Subcutaneous adipose tissue (tissue), 4 donors: Measurements from ENCODE around the gene ADCY1. TPM values are rescaled to one million over a fixed set of nuclear protein-coding genes. Genes with fewer than 3 reads are reported as not detected.

ENCODE experiments used
- CTCF ChIP-seq: fragments of 450-650 bp; IDR thresholded peaks from one replicate; pipeline ENCODE4 v1.5.1; 2016; ENCODE audit warnings: low read depth, mild to moderate bottlenecking, control low read depth, antibody characterized with exemption, moderate library complexity
- total RNA-seq, 4 donors: library from RNA; depleted of rRNA; stranded (reverse); fragments of >200 nt; gene quantifications; one replicate each; pipeline ENCODE4 v1.1.0, GENCODE V29; 2016

Gene ADCY1
- total RNA-seq, 4 donors from 2014 or later: 0.94 to 3.1 (median 1.6) TPM

GRCh38 chr7:45690762-45691150 lies 116.6 kb downstream of the ADCY1 start:
- no peak for TF ChIP-seq CTCF

- TF ChIP-seq CTCF: no peak
Measured at GRCh38 chr7:45691155-45691656, 117.0 kb downstream of the ADCY1 start.

DNA sequence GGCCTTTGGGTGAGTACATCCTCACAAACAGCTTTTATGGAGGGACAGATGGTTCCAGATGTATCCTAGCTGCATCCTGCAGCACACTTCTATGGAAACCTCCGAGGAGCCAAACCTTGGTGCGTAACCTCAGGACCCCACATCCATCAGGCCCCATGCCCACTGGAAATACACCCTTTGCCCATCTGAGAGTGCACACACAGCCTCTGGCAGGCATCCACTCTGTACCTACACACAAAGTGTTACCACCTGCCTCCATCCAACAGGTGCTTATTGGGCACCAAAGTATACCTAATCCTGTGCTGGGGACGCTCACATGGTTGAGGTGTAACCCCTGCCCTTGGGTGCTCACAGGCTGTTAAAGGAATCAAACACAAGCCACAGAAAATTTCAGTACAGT lies 117.9 kb downstream of the ADCY1 start:
- TF ChIP-seq CTCF: no peak

DNA sequence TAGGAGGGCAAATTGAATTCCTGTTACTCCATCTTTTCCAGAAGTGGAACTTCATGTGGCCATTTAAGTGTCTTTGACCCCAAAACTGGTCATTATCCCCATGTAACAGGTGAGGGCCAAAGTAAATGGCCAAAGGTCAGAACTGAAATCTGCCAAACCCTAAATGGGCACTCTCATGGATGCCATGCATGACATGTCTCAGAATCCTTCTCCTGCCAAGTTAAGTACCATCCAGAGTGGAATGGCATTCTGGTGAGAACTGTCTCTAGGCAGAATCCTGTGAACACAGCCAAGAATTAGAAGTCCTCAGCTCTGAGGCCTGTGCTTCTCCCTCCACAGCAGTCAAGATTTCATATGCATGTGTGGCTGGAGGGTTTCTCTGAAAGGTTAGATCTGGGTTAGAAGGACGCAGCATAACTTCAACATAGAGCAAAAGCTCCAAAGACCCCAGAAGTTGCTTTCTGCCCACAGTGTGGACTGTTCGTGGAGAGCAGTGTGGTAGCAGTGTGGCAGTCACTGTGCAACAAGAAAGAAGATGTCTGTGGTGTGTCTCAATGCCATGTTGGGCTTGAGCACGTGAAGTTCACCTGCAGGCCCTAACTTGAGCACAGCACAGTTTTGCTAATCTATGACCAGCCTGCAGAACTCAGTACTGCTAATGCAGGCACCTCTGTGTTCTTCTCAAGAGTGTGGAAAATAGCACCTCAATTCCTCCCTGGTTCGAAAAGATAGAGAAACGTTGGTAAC lies 121.3 kb downstream of the ADCY1 start:
- no peak for TF ChIP-seq CTCF

DNA sequence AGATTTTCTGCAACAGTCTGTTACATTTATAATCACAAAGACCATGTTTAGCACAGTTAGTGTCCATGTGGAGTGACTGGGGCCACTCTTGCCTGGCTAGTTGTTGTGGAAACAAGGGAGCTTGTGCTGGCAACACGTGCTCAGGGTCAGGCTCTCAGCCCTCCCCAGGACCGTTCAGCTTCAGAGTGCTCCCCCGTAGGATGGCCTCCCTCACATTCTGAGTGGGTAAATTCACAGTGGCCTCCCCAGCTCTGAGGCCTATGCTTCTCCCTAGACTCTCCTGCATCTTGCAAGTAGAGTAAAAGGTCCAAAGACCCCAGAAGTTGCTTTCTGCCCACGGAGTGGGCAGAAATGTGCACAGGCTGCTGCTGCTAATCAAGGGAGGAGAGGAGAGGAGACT lies 122.3 kb downstream of the ADCY1 start:
- TF ChIP-seq CTCF: no peak

DNA sequence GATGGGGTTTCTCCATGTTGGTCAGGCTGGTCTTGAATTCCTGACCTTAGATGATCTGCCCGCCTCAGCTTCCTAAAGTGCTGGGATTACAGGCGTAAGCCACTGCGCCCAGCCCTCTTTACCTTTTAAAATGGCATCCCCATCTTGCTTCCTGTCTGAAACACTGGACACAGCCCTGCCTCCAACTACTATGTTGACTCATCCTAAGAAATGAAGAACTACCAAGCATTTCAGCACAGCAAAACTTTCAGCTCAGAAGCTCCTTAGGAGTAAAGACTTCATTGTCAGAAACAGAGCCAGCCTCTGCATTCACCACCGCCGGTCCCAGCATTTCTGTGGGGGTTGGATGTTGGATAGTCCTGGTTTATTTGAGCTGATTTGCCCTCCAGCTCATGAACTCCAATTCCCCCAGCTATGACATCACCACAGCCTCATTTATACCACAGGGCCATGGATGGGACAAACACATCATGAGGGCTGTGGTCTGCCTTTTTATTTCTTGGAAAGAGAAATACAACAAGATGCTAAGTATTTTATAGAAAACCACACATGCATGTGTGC lies 123.5 kb downstream of the ADCY1 start:
- TF ChIP-seq CTCF: no peak

DNA sequence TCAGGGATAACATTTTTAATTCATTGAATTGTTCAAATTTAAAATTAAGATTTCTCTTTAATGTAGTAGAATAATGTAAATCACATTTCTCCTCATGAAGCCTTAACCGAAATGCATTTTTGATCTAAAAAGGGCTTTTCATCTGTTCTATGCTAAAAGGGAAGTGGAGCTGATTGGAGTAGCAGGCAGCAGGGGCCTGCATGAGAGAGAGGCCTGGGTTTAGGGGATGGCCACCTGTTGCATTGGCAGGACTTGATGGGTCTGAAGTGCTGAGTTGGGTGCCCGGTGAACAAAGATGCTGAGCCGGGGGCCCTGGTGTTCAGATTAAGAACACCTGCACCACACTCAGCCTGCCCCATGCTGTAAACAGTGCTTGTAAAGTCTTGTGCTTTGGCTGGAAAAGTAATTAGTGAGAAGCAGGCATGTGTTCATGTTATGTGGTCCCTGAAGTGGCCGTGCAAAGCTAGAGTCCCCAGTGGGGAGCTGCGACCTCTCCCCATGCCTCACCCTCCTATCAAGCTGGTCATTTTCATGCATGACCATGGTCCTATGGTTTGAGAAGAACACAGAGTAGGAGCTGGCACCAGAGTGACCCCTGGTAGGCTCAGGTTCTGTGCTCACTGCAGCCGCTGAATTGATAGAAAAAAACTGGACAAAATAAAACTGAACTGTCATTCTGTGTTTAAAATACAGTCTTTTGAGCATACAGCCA lies 124.3 kb downstream of the ADCY1 start:
- no peak for TF ChIP-seq CTCF
